Activated T-cell treated with anti-CD3 and anti-CD28 coated beads for 24 hours (primary cell): ENCODE measurements around the gene MID1.

Experiments used
- DNase-seq: peaks from one replicate; pipeline ENCODE4 v3.0.0-alpha.2; 2020; ENCODE audit warnings: low read depth

MID1 gene

DNA sequence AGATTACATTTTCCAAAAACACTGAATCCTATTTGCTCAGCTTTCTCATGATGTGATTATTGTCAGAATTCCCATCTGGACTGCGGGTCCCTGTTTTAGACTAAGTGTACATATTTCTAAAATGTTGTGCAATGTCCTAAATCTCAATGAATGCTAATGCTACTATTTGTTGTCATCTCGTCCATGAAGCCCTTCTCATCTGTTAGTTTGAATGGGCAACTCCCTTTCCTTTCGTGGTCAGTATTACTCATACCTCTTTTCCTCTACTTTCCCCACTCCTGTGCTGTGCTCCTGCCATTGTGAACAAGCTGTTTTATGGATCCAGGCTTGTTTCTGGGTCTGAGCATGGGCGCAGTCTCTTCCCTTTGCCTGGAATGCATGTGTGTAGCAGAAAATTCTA, 91.0 kb downstream of the MID1 start:
- no peak for DNase-seq

DNA sequence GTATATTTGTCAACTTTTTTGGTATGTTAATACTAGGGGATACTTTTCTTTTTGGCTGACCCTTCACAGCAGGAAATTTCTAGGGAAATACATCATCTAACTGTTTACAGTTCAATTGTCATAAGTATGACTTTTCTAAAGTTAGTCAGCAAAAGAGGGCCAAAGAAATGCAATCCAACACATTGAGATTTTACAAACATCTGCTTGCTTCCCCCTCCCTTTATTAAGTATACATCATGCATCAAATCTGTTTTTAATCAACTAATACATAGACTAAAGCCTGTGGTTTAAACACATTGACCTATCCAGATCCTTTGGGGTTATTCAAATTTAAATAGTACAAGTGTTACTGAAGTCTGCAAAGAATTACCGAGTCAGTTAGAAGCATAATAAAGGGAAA, 93.9 kb downstream of the MID1 start:
- no peak for DNase-seq

DNA sequence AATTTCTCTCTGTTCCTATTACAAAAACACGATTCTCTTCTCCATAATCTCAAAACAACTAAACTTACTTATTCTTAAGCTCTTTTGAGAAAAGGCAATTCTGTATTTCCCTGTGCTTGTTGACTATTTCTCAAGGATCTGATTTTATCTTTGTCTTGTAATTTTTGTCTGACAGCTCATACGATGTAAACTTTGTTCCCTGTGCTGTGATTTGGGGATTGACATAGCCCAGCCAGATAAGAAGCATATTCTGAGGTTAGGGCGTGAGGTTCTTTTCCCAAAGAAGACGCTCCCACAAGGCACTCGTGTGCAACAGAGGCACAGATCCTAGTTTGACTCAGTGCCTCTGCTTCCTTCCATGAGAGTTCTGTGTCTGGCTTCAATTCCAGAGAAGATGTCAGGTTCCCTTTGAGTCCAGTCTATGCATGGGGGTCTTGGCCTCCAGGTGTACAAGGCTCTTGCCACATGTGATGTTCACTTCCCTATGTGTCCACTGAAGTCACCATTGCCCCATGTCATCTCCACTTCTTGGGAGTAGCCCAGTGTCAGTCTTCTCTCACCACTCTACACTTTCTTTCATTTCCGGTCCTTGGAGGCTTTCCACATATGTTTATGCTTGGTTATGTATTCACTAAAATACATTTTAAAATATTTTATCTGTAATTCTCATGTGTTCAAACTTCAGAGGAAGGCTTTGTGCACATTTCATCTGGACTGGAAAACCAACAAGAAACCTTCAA, 94.8 kb downstream of the MID1 start:
- no peak for DNase-seq

DNA sequence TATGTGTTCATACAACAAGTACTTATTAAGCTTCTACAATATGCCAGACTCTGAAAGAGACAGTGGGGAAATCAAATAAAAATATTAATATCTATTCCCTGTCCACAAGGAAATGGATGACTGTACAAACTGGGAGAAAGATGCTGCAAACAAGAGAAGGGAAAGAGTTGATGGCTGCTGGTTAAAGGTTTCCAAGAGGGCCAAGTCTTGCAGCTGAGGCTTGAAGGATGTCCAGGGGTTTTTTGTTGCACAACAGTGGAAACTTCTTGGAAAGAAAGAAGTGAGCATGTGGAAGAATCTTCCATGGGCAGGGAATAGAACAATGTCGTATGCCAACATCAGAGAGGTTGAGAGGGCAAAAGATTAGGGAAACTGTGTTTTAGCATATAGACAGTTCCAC, 95.8 kb downstream of the MID1 start:
- no peak for DNase-seq

DNA sequence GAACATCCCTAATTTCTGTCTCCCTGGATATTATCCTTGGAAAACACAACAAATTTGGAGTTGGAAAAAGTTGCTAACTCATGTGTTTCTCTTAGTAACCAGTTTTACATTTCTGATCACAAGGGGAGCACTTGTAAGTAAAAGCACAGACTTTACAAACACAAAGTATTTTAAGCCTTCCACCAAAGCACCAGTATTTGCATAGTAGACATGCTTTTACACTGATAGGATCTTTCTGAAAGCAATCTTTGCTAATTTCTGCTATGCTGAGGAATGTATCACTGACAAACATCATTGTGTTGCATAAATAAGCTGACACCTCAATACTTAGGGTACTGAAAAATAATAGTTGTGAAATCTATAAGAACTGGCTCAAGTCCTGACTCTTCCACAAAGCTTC, 100.6 kb downstream of the MID1 start:
- DNase-seq, result no peak

DNA sequence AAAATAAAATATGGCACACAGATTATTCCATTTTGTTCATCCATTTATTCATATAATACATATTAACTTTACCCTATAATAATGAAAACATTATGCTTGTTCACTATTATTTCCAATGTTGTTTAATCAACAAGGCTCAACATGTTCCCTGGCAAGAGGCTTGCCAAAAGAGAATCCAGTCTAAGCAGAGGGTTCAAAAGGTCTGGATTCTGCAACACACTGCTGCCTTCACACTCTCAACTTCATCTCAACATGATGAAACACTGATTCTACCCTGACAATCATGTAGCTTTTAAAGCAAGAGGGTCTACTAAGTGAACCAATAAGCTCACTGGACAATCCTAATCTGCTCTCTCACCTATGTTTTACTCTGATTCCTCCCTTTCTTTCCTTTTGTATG, 101.1 kb downstream of the MID1 start:
- DNase-seq, result no peak

DNA sequence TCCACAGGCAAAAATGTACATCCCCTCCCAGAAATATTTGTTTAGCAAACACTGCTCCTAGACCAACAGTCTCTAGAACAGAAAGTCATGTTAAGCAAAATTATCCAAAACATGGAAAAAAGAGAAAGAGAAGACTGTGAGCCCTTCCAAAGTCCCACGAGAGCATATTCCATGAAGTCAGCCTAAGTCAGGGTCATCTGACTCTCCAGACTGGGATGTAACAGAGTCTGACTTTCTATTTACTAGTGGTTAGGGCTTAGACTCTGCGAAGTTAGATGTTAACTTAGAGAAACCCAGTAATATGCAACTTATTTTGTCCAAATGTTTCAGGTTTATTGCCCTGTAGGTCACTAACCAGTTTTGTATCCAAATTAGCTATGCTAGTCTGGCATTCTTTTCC, 102.3 kb downstream of the MID1 start:
- DNase-seq, result no peak

DNA sequence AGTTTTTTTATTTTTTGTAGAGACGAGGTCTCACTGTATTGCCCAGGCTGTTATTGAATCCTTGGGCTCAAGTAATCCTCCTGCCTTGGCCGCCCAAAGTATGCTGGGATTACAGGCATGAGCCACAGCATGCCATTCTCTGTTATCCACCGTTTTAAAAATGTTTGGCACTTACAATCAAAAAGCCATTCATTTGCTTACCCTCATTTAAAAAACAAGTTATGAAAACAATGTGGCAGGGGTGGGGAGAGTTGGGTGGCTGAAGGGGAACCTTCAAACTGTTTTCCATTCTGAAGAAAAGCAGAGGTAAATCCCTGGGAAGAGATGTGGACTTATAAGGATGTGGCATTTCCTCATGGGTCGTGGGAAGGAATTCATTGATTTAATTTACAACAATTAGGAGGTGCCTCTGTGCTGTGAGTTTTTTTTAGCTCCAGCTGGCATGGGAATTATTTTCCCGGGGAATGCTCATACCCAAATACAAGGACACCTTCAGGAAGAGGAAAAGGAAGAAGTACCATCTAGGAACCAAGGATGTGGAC, 103.5 kb downstream of the MID1 start:
- no peak for DNase-seq

DNA sequence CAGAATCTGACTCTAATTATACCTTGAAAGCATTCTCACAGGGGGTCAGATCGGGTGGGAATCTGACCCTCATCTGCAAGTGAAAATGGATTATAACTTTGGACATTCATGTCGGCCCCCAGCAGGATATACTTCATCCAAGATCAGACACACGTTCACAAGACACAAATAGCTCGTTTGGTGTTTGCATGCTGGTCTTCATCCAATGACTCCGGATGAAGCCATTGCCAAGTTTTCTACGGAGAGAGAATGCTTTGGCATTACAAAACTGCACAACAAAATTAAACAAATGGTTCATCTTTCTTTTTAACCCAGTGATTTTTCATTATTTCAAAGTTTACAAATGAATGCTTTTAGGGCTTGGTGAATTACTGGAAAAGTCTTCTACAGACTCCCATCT, 105.5 kb downstream of the MID1 start:
- DNase-seq, result no peak

DNA sequence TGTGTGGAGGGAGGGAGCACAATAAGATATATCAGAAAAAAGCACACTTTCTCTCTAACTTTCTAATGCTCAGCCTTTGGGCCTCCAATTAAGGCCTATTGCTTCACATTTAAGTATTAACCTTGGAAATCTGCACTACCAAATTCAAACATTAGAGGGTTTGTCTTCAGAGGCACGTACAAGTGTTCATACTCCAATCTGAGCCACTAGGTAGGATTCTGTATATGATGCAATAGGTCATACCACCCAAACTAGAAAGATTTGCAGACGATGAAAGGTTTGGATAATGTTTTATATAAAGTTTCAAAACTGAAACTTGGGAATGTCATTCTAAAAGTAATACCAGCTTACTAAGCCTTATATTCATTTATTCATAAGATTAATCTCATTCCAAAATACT, 106.4 kb downstream of the MID1 start:
- DNase-seq, result no peak

DNA sequence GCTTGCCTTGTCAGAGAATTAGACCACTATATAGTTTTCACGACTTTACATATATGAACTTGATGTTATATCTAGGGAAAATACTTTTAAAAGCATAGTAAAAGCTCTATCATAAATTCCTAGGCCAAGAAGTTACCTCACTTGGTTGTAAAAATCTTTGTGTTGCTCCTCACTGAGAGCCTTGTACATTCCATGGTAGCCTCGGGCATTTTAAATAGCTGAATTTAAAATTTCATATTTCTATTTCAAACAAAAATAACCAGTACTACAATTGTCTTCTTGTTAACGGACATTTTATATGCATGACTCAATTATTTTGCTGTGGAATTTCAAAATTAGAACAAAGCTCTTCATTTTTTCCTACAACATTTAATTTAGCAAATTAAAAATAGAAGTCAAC, 107.6 kb downstream of the MID1 start:
- no peak for DNase-seq

DNA sequence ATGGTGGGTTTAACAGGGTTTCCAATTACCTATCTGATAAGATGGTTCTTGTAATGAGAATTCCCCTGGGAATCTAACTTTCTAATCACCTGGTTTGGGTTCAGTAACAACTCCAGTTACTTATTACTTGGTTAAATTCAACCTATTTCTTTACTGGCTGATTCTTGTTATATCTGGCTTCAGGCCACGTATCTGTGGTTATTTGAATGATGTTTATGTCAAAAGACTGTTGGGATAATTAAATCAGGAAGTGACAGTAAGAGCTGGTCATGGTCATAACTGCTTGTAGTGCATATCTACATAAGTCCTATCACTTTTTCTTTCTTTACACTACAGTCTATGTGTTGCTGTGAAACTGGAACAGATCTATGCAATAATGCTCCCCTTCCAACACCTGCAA, 108.1 kb downstream of the MID1 start:
- no peak for DNase-seq

DNA sequence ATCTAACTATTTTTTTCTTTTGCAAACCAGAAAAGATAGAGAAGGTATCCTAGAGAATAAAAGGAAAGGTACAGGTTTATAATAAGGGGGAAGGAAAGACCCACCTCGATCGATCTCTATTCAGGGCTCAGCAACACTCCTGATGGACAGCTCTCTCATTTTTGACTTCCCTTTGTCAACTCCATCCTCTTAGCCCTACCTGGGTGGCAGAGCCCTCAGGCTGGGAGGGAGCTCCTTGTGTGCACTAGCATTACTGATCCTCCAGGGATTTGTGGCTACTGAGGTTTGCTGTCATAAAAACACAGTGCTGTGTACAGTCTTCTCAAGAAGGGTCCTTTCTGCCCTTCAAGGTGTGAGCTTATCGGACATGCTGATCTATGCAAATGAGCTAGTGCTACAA, 111.0 kb downstream of the MID1 start:
- no peak for DNase-seq

DNA sequence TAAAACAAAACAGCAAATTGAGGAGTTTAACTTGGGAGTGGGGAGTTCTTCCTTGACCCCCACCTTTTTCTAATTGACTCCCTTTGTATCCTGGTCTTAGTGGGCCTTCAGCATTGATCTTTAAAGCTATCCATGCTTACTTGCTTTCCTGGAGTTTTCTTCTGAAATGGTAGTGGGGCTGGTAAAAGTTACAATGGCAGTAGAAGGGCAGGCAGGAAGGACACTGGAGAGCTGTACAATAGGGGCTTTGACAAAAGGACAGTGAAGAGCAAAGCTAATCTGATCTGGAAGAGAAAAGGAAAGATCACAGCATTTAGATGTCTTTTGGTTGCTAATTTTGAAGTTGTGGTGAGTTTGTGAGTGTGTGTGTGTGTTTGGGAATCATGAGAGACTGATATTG, 111.5 kb downstream of the MID1 start:
- no peak for DNase-seq

DNA sequence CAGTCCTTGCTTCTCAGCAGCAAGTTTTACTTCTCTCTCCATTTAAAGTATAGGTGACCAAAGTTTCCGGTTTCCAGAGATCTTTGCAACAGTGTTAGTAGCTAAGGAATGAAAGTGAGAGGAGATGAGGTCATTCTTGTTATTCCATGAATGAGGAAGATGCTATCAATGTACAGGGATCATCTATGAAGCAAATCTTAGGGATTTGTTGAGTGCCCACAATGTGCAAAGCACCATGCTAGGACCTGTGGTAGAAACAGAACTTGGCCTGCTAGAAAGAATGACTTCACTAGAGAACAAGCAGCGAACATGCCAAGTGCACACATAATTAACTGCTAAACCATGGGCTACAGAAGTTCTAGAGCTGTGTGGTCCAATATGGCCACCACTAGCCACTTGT, 112.5 kb downstream of the MID1 start:
- DNase-seq, result no peak

DNA sequence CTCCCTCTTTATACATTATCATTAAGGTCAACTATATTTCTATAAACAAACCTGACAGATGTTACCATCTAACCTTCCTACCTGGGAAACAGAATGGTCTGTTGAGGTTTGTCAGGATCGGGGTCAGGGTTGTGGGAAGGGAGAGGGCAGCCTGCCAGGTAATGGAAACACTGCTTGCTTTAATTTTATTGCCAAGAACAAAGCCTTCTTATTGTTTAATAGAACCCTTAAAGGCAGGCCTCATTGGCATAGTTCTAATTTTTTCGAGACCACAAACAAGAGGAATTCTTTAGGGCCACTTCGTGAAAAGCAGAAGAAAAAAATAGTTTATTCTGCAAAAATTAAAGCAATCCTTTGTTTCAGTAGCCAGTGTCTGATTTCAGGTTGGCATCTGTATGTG, 113.2 kb downstream of the MID1 start:
- DNase-seq, result no peak

DNA sequence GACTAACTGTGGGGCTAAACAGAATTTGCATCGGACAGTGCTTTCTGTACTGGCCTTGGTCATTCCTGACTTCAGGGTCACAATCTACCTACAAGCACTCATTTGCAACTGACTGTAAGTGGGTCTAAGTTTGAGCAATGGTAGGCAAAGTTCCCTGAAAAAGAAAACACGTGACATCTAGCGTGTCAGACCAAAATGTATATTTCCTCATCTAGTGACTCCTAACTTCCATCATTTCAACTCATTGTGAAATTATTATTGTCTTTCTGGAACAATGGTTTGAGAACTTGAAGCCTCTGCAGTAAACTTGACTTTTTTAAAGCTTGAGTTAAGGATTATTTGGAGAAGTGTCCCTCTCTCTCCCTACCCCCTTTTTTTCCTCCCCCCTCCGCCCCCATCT, 113.6 kb downstream of the MID1 start:
- no peak for DNase-seq

DNA sequence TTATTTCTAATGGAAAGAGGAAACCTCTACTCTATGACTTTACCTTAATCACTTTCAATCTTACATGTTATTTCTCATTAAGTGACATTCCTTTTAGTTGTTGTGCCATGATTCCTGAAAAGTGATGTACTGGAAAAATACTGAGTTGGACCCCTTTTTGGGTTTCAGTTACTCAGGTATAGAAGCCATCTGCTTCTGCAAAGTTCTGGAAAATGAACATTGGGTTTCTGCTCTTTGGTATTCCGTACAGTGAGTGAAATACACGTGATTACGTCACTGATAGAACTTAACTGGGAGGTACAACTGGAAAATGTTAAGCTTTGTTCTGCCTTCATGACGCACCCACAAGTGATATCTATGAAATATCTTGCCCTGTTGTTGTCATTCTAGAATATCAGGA, 114.7 kb downstream of the MID1 start:
- no peak for DNase-seq

DNA sequence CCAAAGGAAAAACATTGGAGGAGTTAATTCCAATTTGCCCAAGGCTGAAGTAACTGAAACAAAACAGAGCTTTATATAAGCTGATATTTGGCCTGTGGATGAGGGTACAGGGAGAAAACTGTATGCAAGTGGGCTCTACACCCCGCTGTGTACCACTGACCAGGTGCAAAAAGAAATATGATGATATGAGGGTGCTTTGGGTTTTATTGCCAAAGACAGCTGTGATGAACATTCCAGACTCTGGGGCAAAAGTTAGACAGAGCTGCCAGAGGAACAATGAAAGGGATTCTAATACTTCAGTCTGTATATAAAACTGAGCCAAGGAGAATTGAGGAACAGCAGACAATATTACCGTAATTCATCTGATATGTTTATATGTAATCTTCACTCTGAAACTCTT, 117.4 kb downstream of the MID1 start:
- no peak for DNase-seq

DNA sequence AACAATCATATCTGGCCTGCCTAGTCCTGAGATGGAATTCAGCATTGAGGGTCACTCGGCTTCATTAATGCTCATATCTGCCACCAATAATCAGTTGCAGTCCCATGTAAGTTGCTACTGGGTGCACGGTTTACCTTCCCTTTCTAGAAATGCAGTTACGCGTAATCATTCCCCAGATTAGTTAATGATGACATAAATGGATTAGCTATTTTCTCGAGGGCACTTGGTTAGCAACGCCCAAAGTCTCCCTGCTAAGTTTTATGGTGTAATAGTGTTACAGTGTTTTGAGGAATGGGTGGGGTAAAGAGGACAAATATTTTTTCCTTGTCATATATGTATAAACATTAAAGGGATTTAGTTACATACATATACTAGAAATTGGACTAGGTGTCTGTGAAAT, 118.8 kb downstream of the MID1 start:
- DNase-seq, result no peak

DNA sequence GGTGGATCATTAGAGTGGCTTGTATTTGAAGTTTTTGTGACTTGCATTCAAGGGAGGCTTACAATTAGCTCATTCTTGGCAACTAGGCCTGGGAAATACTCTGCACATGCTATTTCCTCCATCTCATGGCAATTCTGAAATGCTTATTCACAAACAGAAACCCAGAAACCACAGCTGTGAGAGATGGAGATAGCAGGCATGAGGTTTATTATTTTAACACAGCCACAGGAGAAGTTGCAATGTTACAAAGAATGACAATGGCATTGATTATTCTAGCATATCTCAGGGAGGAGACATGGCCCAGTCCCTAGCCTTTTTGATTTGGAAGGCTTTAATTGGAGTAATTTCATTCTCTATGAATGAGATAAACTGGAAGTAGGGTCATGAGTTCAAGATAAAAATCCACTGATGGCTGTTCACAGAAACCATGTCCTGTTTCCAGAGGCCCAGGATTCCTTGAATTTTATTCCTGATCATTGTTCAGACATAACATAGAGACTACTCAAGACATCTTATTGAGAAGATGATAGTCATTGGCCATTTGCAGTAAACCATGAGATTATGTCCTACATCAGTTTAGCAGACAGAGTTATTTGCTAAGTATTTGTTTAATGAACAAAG, 123.9 kb downstream of the MID1 start:
- no peak for DNase-seq

DNA sequence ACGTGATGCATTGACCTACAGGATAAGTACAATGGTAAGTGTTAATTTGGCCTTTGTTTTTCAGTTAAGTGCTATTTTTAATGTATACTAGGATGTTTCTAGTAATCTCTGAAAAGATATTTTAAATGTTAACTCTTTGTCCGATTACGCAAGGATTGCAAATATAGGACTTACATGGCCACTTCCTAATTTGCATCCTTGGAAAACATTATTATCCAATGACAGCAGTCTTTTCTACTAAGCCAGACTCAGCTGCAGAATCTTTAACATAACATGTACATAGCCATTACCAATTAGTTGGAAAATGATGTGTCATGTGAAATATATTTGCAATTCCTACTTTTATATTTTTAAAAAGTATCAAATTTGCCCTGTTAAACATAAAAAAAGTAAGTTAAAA, 124.7 kb downstream of the MID1 start:
- no peak for DNase-seq

DNA sequence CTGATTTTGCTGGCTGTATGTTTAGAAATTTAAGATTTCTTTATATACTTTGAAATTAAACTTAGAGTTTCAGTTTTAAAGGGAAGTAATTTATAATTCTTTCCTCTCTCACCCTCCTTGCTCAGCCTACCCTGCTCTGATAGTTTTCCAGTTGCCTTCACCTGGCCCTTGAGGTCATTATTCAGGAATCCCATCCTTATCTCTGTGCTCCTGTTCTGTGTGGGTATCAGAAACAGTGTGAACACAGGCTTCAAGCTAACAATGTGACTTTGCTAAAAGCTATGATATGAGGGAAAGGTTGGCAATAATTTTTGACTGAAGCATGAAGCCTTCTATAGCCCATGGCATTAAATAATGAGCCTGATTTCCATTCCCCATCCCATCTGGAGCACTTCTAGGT, 128.1 kb downstream of the MID1 start:
- no peak for DNase-seq

DNA sequence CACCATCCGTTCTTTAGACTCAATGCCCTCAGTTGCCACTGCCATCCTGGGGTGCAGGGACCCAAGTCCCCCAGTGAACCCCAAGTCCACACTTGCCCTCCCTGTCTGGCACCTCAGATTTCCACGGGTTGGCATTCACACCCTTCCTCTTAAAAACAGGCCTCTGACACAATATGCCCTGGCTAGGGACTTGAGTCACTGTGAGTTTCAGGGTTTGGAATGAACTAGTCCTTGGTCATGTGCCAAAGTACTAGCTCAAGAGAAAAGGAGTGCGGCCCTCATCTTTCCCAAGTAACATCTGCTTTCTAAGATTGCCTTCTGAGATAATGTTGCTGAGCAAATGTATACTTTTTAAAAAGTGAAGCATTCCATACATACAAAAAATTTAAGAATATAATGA, 134.0 kb downstream of the MID1 start:
- DNase-seq, result no peak
